Measurements from ENCODE around the gene MEIS2.

- no peak for TF ChIP-seq CTCF (IDR thresholded peaks at IDR 0.05)
- no peak for TF ChIP-seq EP300 (IDR thresholded peaks at IDR 0.05)
- no peak for TF ChIP-seq POLR2AphosphoS5 (IDR thresholded peaks at IDR 0.05)
These were observed 2.8 kb upstream of the MEIS2 start for GRCh38 chr15:37103163-37103435.

Data from suprapubic skin (tissue), 4 donors.